ENCODE results near the gene RABGAP1L.
A peak's percentile ranks its signal among the peaks of the same experiment; 100 is the strongest.

The RABGAP1L gene

GRCh38 chr1:174953285-174954072, 794.2 kb downstream of the RABGAP1L start:
- peaks cover 12% of the 10 kb centered on the region; the same call in 1 of the 2 replicates for H3K4me1 ChIP-seq (ENCODE audit: control insufficient read depth, insufficient read depth, low read length)
- H3K36me3 ChIP-seq (ENCODE audit: control insufficient read depth in 2 of 2, insufficient read depth in 1 of 2, low read length in 2 of 2): no peaks in the 10 kb centered on the region
- CTCF ChIA-PET: no interaction called here
- no peak overlapping the region for H3K4me3 ChIP-seq (ENCODE audit: low read depth, low read length)
- H3K27ac ChIP-seq (ENCODE audit: extremely low read depth, low read depth, low read length): no peak overlapping the region
- TF ChIP-seq ZIC2 (tag by site-specific recombination; IDR thresholded peaks at IDR 0.05) (peak; percentile 13; the same call in 1 of the 2 replicates), ZNF391 (tag by site-specific recombination; IDR thresholded peaks at IDR 0.05; ENCODE audit: borderline replicate concordance, low read depth) (no peak), ZNF639 (tag by site-specific recombination; IDR thresholded peaks at IDR 0.05) (no peak), ZNF776 (tag by site-specific recombination; IDR thresholded peaks at IDR 0.05; ENCODE audit: borderline replicate concordance) (no peak), KLF16 (tag by site-specific recombination; IDR thresholded peaks at IDR 0.05) (no peak), ZNF202 (tag by site-specific recombination; IDR thresholded peaks at IDR 0.05; ENCODE audit: borderline replicate concordance) (no peak), ZNF362 (tag by site-specific recombination; IDR thresholded peaks at IDR 0.05) (no peak)
- TF ChIP-seq, protein P1, sequence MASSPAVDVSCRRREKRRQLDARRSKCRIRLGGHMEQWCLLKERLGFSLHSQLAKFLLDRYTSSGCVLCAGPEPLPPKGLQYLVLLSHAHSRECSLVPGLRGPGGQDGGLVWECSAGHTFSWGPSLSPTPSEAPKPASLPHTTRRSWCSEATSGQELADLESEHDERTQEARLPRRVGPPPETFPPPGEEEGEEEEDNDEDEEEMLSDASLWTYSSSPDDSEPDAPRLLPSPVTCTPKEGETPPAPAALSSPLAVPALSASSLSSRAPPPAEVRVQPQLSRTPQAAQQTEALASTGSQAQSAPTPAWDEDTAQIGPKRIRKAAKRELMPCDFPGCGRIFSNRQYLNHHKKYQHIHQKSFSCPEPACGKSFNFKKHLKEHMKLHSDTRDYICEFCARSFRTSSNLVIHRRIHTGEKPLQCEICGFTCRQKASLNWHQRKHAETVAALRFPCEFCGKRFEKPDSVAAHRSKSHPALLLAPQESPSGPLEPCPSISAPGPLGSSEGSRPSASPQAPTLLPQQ (tag by site-specific recombination; IDR thresholded peaks at IDR 0.05): no peak
- POLR2A ChIA-PET: no interaction called here
- H3K9me3 ChIP-seq (ENCODE audit: control insufficient read depth, insufficient read depth, low read depth, low read length): no peaks in the 10 kb centered on the region

GRCh38 chr1:174954073-174954460, 794.7 kb downstream of the RABGAP1L start:
- H3K27ac ChIP-seq (ENCODE audit: extremely low read depth, low read depth, low read length): no peak overlapping the region
- ChIA-PET POLR2A (no interaction called here), CTCF (no interaction called here)
- peaks cover 12% of the 10 kb centered on the region; the same call in 1 of the 2 replicates for H3K4me1 ChIP-seq (ENCODE audit: control insufficient read depth, insufficient read depth, low read length)
- no peaks in the 10 kb centered on the region for H3K9me3 ChIP-seq (ENCODE audit: control insufficient read depth, insufficient read depth, low read depth, low read length)
- H3K4me3 ChIP-seq (ENCODE audit: low read depth, low read length): no peak overlapping the region
- H3K36me3 ChIP-seq (ENCODE audit: control insufficient read depth in 2 of 2, insufficient read depth in 1 of 2, low read length in 2 of 2): no peaks in the 10 kb centered on the region
- TF ChIP-seq ZNF174 (tag by site-specific recombination; IDR thresholded peaks at IDR 0.05) (no peak), ZNF544 (tag by site-specific recombination; IDR thresholded peaks at IDR 0.05) (no peak), SCRT2 (tag by site-specific recombination; IDR thresholded peaks at IDR 0.05) (peak; percentile 86), SCRT1 (tag by site-specific recombination; IDR thresholded peaks at IDR 0.05; ENCODE audit: borderline replicate concordance) (peak; percentile 59)

- ChIA-PET POLR2A (no interaction called here), CTCF (no interaction called here)
- H3K9me3 ChIP-seq (ENCODE audit: control insufficient read depth, insufficient read depth, low read depth, low read length): no peaks in the 10 kb centered on the region
- H3K27ac ChIP-seq (ENCODE audit: extremely low read depth, low read depth, low read length): no peak overlapping the region
- no peaks in the 10 kb centered on the region for H3K36me3 ChIP-seq (ENCODE audit: control insufficient read depth in 2 of 2, insufficient read depth in 1 of 2, low read length in 2 of 2)
- no peak overlapping the region for H3K4me3 ChIP-seq (ENCODE audit: low read depth, low read length)
- no peak for TF ChIP-seq KLF10 (tag by site-specific recombination; IDR thresholded peaks at IDR 0.05)
- no peak for TF ChIP-seq HOXC10 (CRISPR knock-in tag; IDR thresholded peaks at IDR 0.05)
- TF ChIP-seq ZFP3 (tag by site-specific recombination; IDR thresholded peaks at IDR 0.05; ENCODE audit: low read depth): no peak
- TF ChIP-seq ZNF423 (tag by site-specific recombination; IDR thresholded peaks at IDR 0.05): no peak
- 0 out of 2 replicates have a peak, but pooled peaks have one; percentile 10 for TF ChIP-seq ZBTB44 (tag by site-specific recombination; IDR thresholded peaks at IDR 0.05)
- no peak for TF ChIP-seq GLIS2 (tag by site-specific recombination; IDR thresholded peaks at IDR 0.05)
- TF ChIP-seq ZNF596 (tag by site-specific recombination; IDR thresholded peaks at IDR 0.05): no peak
- peaks cover 12% of the 10 kb centered on the region; the same call in 1 of the 2 replicates for H3K4me1 ChIP-seq (ENCODE audit: control insufficient read depth, insufficient read depth, low read length)
These were observed 795.6 kb downstream of the RABGAP1L start for GRCh38 chr1:174954671-174955669.

Data from HEK293 (cell line).